ENCODE results near the gene CCDC188.
"Not testable (repeated sequence)": the region's sequence is repeated elsewhere in the genome, so short reads cannot be mapped to it uniquely, and the experiment has no call there.

The CCDC188 gene

GRCh38 chr22:20169253-20169822 lies 18.5 kb upstream of the CCDC188 start:
- no peak overlapping the region for H3K4me3 ChIP-seq (ENCODE audit: low read depth, low read length)
- DNase-seq (ENCODE audit: low read depth), result no peak
- no peak for TF ChIP-seq CTCF (IDR thresholded peaks at IDR 0.05; ENCODE audit: low read depth, low read length, missing control alignments)

GRCh38 chr22:20167643-20168322 lies 16.9 kb upstream of the CCDC188 start:
- no peak overlapping the region for H3K4me3 ChIP-seq (ENCODE audit: low read depth, low read length)
- no peak for TF ChIP-seq CTCF (IDR thresholded peaks at IDR 0.05; ENCODE audit: low read depth, low read length, missing control alignments)
- no peak for DNase-seq (ENCODE audit: low read depth)

- no peak for DNase-seq (ENCODE audit: low read depth)
- TF ChIP-seq CTCF (IDR thresholded peaks at IDR 0.05; ENCODE audit: low read depth, low read length, missing control alignments), result no peak
- H3K4me3 ChIP-seq (ENCODE audit: low read depth, low read length), result no peak overlapping the region
These were observed 15.8 kb upstream of the CCDC188 start for GRCh38 chr22:20166703-20167102.

- no peak for DNase-seq (ENCODE audit: low read depth)
- TF ChIP-seq CTCF (IDR thresholded peaks at IDR 0.05; ENCODE audit: low read depth, low read length, missing control alignments), result no peak
- H3K4me3 ChIP-seq (ENCODE audit: low read depth, low read length), result no peak overlapping the region
These were observed 15.1 kb upstream of the CCDC188 start for GRCh38 chr22:20165913-20166312.

- H3K4me3 ChIP-seq (ENCODE audit: low read depth, low read length), result no peak overlapping the region
- DNase-seq (ENCODE audit: low read depth), result no peak
- TF ChIP-seq CTCF (IDR thresholded peaks at IDR 0.05; ENCODE audit: low read depth, low read length, missing control alignments), result no peak
These were observed 14.6 kb upstream of the CCDC188 start for GRCh38 chr22:20165421-20165820.

- H3K4me3 ChIP-seq (ENCODE audit: low read depth, low read length), result no peak overlapping the region
- TF ChIP-seq CTCF (IDR thresholded peaks at IDR 0.05; ENCODE audit: low read depth, low read length, missing control alignments), result no peak
- DNase-seq (ENCODE audit: low read depth), result no peak
These were observed 14.0 kb upstream of the CCDC188 start for GRCh38 chr22:20164863-20165262.

GRCh38 chr22:20160041-20160440 lies 9.2 kb upstream of the CCDC188 start:
- H3K4me3 ChIP-seq (ENCODE audit: low read depth, low read length), result no peak overlapping the region
- no peak for DNase-seq (ENCODE audit: low read depth)
- TF ChIP-seq CTCF (IDR thresholded peaks at IDR 0.05; ENCODE audit: low read depth, low read length, missing control alignments), result no peak

- not testable (repeated sequence) for H3K4me3 ChIP-seq (ENCODE audit: low read depth, low read length); DNase-seq (ENCODE audit: low read depth)
These were observed 8.7 kb upstream of the CCDC188 start for GRCh38 chr22:20159531-20159930.
